SK-N-SH (cell line): Measurements from ENCODE around the gene TENT5A.

Experiments
- TF ChIP-seq, protein P1 (sequence below): fragments of 200-600 bp; sonication (generic); IDR thresholded peaks from 2 replicates; pipeline ENCODE4 v1.6.1; 2017; ENCODE audit warnings: antibody characterized with exemption, mild to moderate bottlenecking, moderate library complexity
- TF ChIP-seq, protein P2 (sequence below): IDR thresholded peaks from 2 replicates; pipeline ENCODE4 v1.4.0; 2012; ENCODE audit warnings: low read depth, borderline replicate concordance

DNA sequence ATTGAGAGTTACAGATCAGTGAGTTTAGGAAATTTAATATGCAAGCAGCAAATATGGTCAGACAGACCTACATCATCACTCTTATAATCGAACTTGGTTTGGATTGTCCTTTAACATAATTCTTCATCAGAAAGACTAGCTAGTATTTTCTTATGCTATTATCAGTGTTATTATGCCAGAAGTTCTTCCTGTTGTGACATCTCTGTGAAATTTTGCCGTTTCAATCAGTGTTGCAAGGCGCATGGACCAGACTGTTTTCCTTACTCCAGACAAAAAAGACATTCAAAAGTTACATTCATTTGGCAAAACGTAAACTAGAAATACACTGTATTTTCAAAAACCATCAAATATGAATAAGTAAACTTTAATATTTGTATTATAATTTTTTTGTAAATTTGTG is 5.7 kb upstream of the TENT5A start:
- TF ChIP-seq, protein P1, sequence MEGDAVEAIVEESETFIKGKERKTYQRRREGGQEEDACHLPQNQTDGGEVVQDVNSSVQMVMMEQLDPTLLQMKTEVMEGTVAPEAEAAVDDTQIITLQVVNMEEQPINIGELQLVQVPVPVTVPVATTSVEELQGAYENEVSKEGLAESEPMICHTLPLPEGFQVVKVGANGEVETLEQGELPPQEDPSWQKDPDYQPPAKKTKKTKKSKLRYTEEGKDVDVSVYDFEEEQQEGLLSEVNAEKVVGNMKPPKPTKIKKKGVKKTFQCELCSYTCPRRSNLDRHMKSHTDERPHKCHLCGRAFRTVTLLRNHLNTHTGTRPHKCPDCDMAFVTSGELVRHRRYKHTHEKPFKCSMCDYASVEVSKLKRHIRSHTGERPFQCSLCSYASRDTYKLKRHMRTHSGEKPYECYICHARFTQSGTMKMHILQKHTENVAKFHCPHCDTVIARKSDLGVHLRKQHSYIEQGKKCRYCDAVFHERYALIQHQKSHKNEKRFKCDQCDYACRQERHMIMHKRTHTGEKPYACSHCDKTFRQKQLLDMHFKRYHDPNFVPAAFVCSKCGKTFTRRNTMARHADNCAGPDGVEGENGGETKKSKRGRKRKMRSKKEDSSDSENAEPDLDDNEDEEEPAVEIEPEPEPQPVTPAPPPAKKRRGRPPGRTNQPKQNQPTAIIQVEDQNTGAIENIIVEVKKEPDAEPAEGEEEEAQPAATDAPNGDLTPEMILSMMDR = no peak
- TF ChIP-seq, protein P2, sequence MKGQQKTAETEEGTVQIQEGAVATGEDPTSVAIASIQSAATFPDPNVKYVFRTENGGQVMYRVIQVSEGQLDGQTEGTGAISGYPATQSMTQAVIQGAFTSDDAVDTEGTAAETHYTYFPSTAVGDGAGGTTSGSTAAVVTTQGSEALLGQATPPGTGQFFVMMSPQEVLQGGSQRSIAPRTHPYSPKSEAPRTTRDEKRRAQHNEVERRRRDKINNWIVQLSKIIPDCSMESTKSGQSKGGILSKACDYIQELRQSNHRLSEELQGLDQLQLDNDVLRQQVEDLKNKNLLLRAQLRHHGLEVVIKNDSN = no peak
